Erythroblast (primary cell): Measurements from ENCODE around the gene NDUFB5.

ENCODE experiments used
- GATA1 ChIP-seq: IDR thresholded peaks from 2 replicates; pipeline ENCODE4 v1.6.1; 2011; ENCODE audit warnings: low read depth, mild to moderate bottlenecking, control low read depth, low read length, moderate library complexity
- POLR2A ChIP-seq: IDR thresholded peaks from 2 replicates; pipeline ENCODE4 v1.6.1; 2011; ENCODE audit warnings: mild to moderate bottlenecking, low read length

- no peak for TF ChIP-seq POLR2A
- no peak for TF ChIP-seq GATA1
Measured at GRCh38 chr3:179666436-179667035, 61.9 kb downstream of the NDUFB5 start.
